GM18526 (cell line): ENCODE data around the gene NEURL2.

ENCODE experiments used
- POLR2A ChIP-seq: IDR thresholded peaks from 3 replicates; pipeline ENCODE4 v1.6.1; 2011; ENCODE audit not compliant: insufficient read length; ENCODE audit errors: extremely low read depth

Gene NEURL2

GRCh38 chr20:45909817-45910669 is 19.0 kb upstream of the NEURL2 start:
- TF ChIP-seq POLR2A = no peak

- TF ChIP-seq POLR2A = no peak
Observed at GRCh38 chr20:45909336-45909808, 18.4 kb upstream of the NEURL2 start.

GRCh38 chr20:45908084-45908483 is 17.1 kb upstream of the NEURL2 start:
- no peak for TF ChIP-seq POLR2A

- no peak for TF ChIP-seq POLR2A
Observed at GRCh38 chr20:45907219-45907948, 16.4 kb upstream of the NEURL2 start.

- TF ChIP-seq POLR2A = no peak
Observed at GRCh38 chr20:45905505-45906079, 14.6 kb upstream of the NEURL2 start.

- no peak for TF ChIP-seq POLR2A
Observed at GRCh38 chr20:45904583-45905504, 13.8 kb upstream of the NEURL2 start.

- no peak for TF ChIP-seq POLR2A
Observed at GRCh38 chr20:45902199-45902701, 11.2 kb upstream of the NEURL2 start.

- TF ChIP-seq POLR2A = no peak
Observed at GRCh38 chr20:45899046-45899835, 8.2 kb upstream of the NEURL2 start.

- no peak for TF ChIP-seq POLR2A
Observed at GRCh38 chr20:45898285-45898684, 7.3 kb upstream of the NEURL2 start.

- no peak for TF ChIP-seq POLR2A
Observed at GRCh38 chr20:45897692-45898091, 6.7 kb upstream of the NEURL2 start.

GRCh38 chr20:45897289-45897688 is 6.3 kb upstream of the NEURL2 start:
- no peak for TF ChIP-seq POLR2A

- no peak for TF ChIP-seq POLR2A
Observed at GRCh38 chr20:45896641-45897161, 5.7 kb upstream of the NEURL2 start.

- no peak for TF ChIP-seq POLR2A
Observed at GRCh38 chr20:45894797-45895196, 3.8 kb upstream of the NEURL2 start.

- TF ChIP-seq POLR2A = no peak
Observed at GRCh38 chr20:45893831-45894230, 2.8 kb upstream of the NEURL2 start.
